HEK293T (cell line): ENCODE results near the gene ASCL5.

Experiments
- CTCF ChIA-PET: fragments of 350-600 bp; formaldehyde crosslinking; extraction: SDS; loops from one replicate; lab custom pipeline; 2021; ENCODE audit warnings: antibody characterized with exemption, inconsistent platforms; lab: Yijun Ruan, JAX
- POLR2A ChIA-PET: fragments of 350-600 bp; formaldehyde crosslinking; extraction: SDS; loops from one replicate; lab custom pipeline; 2020; ENCODE audit warnings: antibody characterized with exemption, inconsistent platforms; lab: Yijun Ruan, JAX
- DNase-seq: peaks from one replicate; pipeline ENCODE4 v3.0.0; 2012; ENCODE audit warnings: mixed read lengths; ENCODE audit errors: extremely low spot score
- ARNT ChIP-seq: fragments of 450-650 bp; IDR thresholded peaks from 2 replicates; pipeline ENCODE4 v1.6.1; 2017; ENCODE audit warnings: mild to moderate bottlenecking
- BHLHE40 ChIP-seq: fragments of 450-650 bp; IDR thresholded peaks from 2 replicates; pipeline ENCODE4 v1.6.1; 2016; ENCODE audit warnings: mild to moderate bottlenecking, moderate library complexity, borderline replicate concordance
- CTBP1 ChIP-seq: fragments of 450-650 bp; IDR thresholded peaks from 2 replicates; pipeline ENCODE4 v1.6.1; 2016; ENCODE audit warnings: borderline replicate concordance
- ELF4 ChIP-seq: fragments of 450-650 bp; IDR thresholded peaks from 2 replicates; pipeline ENCODE4 v1.6.1; 2017; ENCODE audit warnings: antibody characterized with exemption
- FOXA1 ChIP-seq: fragments of 450-650 bp; IDR thresholded peaks from 2 replicates; pipeline ENCODE4 v1.6.1; 2016; ENCODE audit warnings: mild to moderate bottlenecking
- FOXK2 ChIP-seq: fragments of 450-650 bp; IDR thresholded peaks from 2 replicates; pipeline ENCODE4 v1.6.1; 2016; ENCODE audit warnings: mild to moderate bottlenecking
- FOXM1 ChIP-seq: fragments of 450-650 bp; IDR thresholded peaks from 2 replicates; pipeline ENCODE4 v1.6.1; 2017; ENCODE audit warnings: mild to moderate bottlenecking, borderline replicate concordance
- HDGF ChIP-seq: fragments of 450-650 bp; IDR thresholded peaks from 2 replicates; pipeline ENCODE4 v1.6.1; 2017; ENCODE audit warnings: antibody characterized with exemption, borderline replicate concordance
- L3MBTL2 ChIP-seq: fragments of 450-650 bp; conservative IDR thresholded peaks from 2 replicates; pipeline ENCODE4 v1.6.1; 2016; ENCODE audit warnings: mild to moderate bottlenecking
- LEF1 ChIP-seq: fragments of 450-650 bp; IDR thresholded peaks from 2 replicates; pipeline ENCODE4 v1.6.1; 2017; ENCODE audit warnings: mild to moderate bottlenecking, borderline replicate concordance
- NFRKB ChIP-seq: fragments of 450-650 bp; IDR thresholded peaks from 2 replicates; pipeline ENCODE4 v1.6.1; 2016; ENCODE audit warnings: mild to moderate bottlenecking, moderate library complexity
- SP1 ChIP-seq: fragments of 450-650 bp; IDR thresholded peaks from 2 replicates; pipeline ENCODE4 v1.6.1; 2017
- SUZ12 ChIP-seq: fragments of 450-650 bp; IDR thresholded peaks from 2 replicates; pipeline ENCODE4 v1.6.1; 2016; ENCODE audit warnings: mild to moderate bottlenecking
- TARDBP ChIP-seq: fragments of 450-650 bp; IDR thresholded peaks from 2 replicates; pipeline ENCODE4 v1.6.1; 2016
- ZNF384 ChIP-seq: fragments of 450-650 bp; IDR thresholded peaks from 2 replicates; pipeline ENCODE4 v1.6.1; 2016
- TF ChIP-seq, protein P1 (sequence below): fragments of 450-650 bp; IDR thresholded peaks from 2 replicates; pipeline ENCODE4 v1.6.1; 2016

Gene ASCL5

GRCh38 chr1:201105688-201106087, 21.3 kb downstream of the ASCL5 start:
- no peak for DNase-seq
- TF ChIP-seq ZNF384 (no peak), SUZ12 (no peak), HDGF (no peak), ELF4 (no peak), L3MBTL2 (no peak), CTBP1 (no peak), TARDBP (no peak), FOXA1 (no peak), ARNT (no peak), NFRKB (no peak)
- TF ChIP-seq, protein P1, sequence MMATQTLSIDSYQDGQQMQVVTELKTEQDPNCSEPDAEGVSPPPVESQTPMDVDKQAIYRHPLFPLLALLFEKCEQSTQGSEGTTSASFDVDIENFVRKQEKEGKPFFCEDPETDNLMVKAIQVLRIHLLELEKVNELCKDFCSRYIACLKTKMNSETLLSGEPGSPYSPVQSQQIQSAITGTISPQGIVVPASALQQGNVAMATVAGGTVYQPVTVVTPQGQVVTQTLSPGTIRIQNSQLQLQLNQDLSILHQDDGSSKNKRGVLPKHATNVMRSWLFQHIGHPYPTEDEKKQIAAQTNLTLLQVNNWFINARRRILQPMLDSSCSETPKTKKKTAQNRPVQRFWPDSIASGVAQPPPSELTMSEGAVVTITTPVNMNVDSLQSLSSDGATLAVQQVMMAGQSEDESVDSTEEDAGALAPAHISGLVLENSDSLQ: no peak
- POLR2A ChIA-PET: no interaction called here
- CTCF ChIA-PET: no interaction called here

DNA sequence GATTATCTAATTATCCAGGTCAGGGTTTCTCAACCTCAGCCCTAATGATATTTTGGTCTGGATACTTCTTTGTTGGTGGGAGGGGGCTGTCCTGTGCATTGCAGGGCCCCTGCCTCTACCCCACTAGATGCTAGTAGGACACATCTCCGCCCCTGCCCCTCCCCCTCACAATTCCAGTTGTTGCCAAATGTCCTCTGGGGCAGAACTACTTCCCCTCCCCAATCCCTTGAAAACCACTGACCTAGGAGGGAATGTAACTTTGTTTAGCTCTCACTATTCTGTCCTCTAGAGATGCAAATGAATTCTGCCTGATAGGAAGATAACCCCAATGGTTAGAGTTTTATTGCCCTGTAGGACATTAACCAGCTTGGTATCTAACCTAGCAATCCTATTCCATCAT, 22.8 kb downstream of the ASCL5 start:
- TF ChIP-seq ZNF384 (no peak), FOXM1 (no peak), CTBP1 (no peak), SP1 (no peak), ARNT (no peak)
- CTCF ChIA-PET: no interaction called here

DNA sequence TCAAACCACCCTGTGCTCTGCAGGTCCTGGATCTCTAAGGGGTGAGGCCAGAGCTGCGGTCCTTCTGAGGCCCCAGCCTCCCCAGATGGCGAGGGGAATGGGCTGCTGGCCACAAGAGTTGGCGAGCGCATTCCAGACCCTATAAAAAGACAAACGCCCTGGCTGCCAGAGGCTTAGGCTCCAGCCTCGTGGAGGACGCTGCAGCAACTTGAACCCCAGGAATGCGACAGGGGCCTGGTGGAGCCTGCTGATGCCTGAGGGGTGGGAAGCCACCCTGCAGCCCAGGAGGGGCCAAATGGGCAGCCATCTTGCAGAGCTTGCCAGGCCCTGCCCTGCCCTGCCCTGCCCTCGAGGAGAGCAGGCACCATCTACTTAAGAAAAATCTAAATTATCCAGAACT, 23.3 kb downstream of the ASCL5 start:
- ChIA-PET CTCF (interaction anchor here (1.1 kb wide), 1 partner anchor 10 kb away, joined by 4 read pairs; no protein-coding TSS in a partner anchor), POLR2A (no interaction called here)
- TF ChIP-seq L3MBTL2 (no peak), CTBP1 (no peak), LEF1 (no peak), HDGF (no peak), FOXK2 (no peak), ARNT (no peak), BHLHE40 (no peak), NFRKB (no peak), SUZ12 (no peak), ZNF384 (no peak), TARDBP (no peak), ELF4 (no peak), FOXA1 (no peak), SP1 (no peak), FOXM1 (no peak)
- TF ChIP-seq, protein P1: no peak
- DNase-seq: no peak

More for the DNA sequence above, 22.8 kb downstream of the ASCL5 start:
- POLR2A ChIA-PET: no interaction called here
- no peak for DNase-seq

- TF ChIP-seq CTBP1 (no peak), ELF4 (no peak), ZNF384 (no peak), NFRKB (no peak), LEF1 (no peak), BHLHE40 (no peak), TARDBP (no peak), FOXK2 (no peak), FOXA1 (no peak), SP1 (no peak), L3MBTL2 (no peak), HDGF (no peak), ARNT (no peak), FOXM1 (no peak), SUZ12 (no peak)
- TF ChIP-seq, protein P1: no peak
- POLR2A ChIA-PET: no interaction called here
- CTCF ChIA-PET: interaction anchor here (0.7 to 2.8 kb wide), 3 partner anchors 19 to 128 kb away, joined by 3 to 10 read pairs (median 5); no protein-coding TSS in a partner anchor
- no peak for DNase-seq
Measured at GRCh38 chr1:201100169-201100930, 26.6 kb downstream of the ASCL5 start.

GRCh38 chr1:201098992-201099677, 27.8 kb downstream of the ASCL5 start:
- no peak for DNase-seq
- ChIA-PET CTCF (interaction anchor here (1.1 to 2.8 kb wide), 3 partner anchors 13 to 127 kb away, joined by 3 to 10 read pairs (median 8); no protein-coding TSS in a partner anchor), POLR2A (no interaction called here)
- TF ChIP-seq FOXK2: no peak
- no peak for TF ChIP-seq ZNF384
- TF ChIP-seq LEF1: no peak
- TF ChIP-seq FOXA1: no peak
- TF ChIP-seq, protein P1: no peak
- TF ChIP-seq NFRKB: no peak
- no peak for TF ChIP-seq FOXM1
- no peak for TF ChIP-seq CTBP1
- no peak for TF ChIP-seq SP1
- TF ChIP-seq ELF4: no peak
- no peak for TF ChIP-seq BHLHE40
- TF ChIP-seq TARDBP: no peak
- TF ChIP-seq SUZ12: no peak
- no peak for TF ChIP-seq HDGF
- no peak for TF ChIP-seq ARNT
- no peak for TF ChIP-seq L3MBTL2
